Neuronal stem cell (in vitro differentiated cells): ENCODE results near the gene KCNA10. TPM values are rescaled to one million over a fixed set of nuclear protein-coding genes. Genes with fewer than 3 reads are reported as not detected.

Source experiments
- DNase-seq: peaks from one replicate; pipeline ENCODE4 v3.0.0-alpha.2; 2013; ENCODE audit warnings: low spot score
- H2AFZ ChIP-seq: one replicate; pipeline ENCODE4 v1.6.1; 2013; ENCODE audit warnings: mild to moderate bottlenecking, low read length, inconsistent platforms
- H2AK5ac ChIP-seq: 2 replicates; pipeline ENCODE4 v1.6.1; 2013; ENCODE audit warnings: low read depth, mild to moderate bottlenecking, inconsistent platforms, low read length, moderate library complexity, mixed read lengths
- H2BK120ac ChIP-seq: 2 replicates; pipeline ENCODE4 v1.6.1; 2013; ENCODE audit warnings: low read depth, mild to moderate bottlenecking, inconsistent platforms, low read length, moderate library complexity, mixed read lengths
- H2BK12ac ChIP-seq: one replicate; pipeline ENCODE4 v1.6.1; 2013; ENCODE audit warnings: low read length, inconsistent platforms
- H2BK15ac ChIP-seq: 2 replicates; pipeline ENCODE4 v1.6.1; 2013; ENCODE audit warnings: mild to moderate bottlenecking, low read length, inconsistent platforms, mixed read lengths
- H2BK5ac ChIP-seq: one replicate; pipeline ENCODE4 v1.6.1; 2013; ENCODE audit warnings: inconsistent platforms, mild to moderate bottlenecking, low read length, moderate library complexity
- H3K14ac ChIP-seq: one replicate; pipeline ENCODE4 v1.6.1; 2013; ENCODE audit warnings: low read length, inconsistent platforms
- H3K18ac ChIP-seq: 2 replicates; pipeline ENCODE4 v1.6.1; 2013; ENCODE audit warnings: low read length, inconsistent platforms
- H3K23ac ChIP-seq: 2 replicates; pipeline ENCODE4 v1.6.1; 2013; ENCODE audit warnings: low read depth, mild to moderate bottlenecking, mixed read lengths, low read length, inconsistent platforms; ENCODE audit not compliant: poor library complexity
- H3K27ac ChIP-seq: replicated peaks from 3 replicates; pipeline ENCODE4 v1.5.1; 2013; ENCODE audit warnings: low read length, inconsistent platforms
- H3K27me3 ChIP-seq, 3 experiments: 2 replicates each; pipeline ENCODE4 v1.6.1; 2013; ENCODE audit warnings: low read length in 3 of 3, mild to moderate bottlenecking in 2 of 3, inconsistent platforms in 1 of 3, low read depth in 1 of 3, mixed read lengths in 1 of 3, moderate library complexity in 1 of 3; ENCODE audit not compliant: control insufficient read depth in 3 of 3, insufficient read depth in 3 of 3
- H3K36me3 ChIP-seq, 2 donors: replicated peaks in 1 of 2; 2 replicates each; pipeline ENCODE4 v1.6.1; 2013; ENCODE audit warnings: low read length in 2 of 2; ENCODE audit not compliant: control insufficient read depth in 2 of 2, insufficient read depth in 2 of 2
- H3K4ac ChIP-seq: 2 replicates; pipeline ENCODE4 v1.6.1; 2013; ENCODE audit warnings: inconsistent platforms, mild to moderate bottlenecking, low read length, moderate library complexity
- H3K4me1 ChIP-seq, 2 donors: 1 replicate in 1 of 2; 2 replicates in 1 of 2; pipeline ENCODE4 v1.6.1; 2013; ENCODE audit warnings: low read length in 2 of 2, low read depth in 1 of 2; ENCODE audit not compliant: control insufficient read depth in 2 of 2, insufficient read depth in 1 of 2
- H3K4me2 ChIP-seq: one replicate; pipeline ENCODE4 v1.6.1; 2013; ENCODE audit warnings: mild to moderate bottlenecking, low read length, inconsistent platforms; ENCODE audit not compliant: insufficient read depth, poor library complexity, severe bottlenecking
- H3K4me3 ChIP-seq, 2 donors: 2 replicates each; pipeline ENCODE4 v1.5.1; 2013; ENCODE audit warnings: low read length in 2 of 2, mild to moderate bottlenecking in 2 of 2, inconsistent platforms in 1 of 2, moderate library complexity in 1 of 2
- H3K79me1 ChIP-seq: one replicate; pipeline ENCODE4 v1.6.1; 2013; ENCODE audit warnings: low read depth, mild to moderate bottlenecking, inconsistent platforms, low read length, moderate library complexity
- H3K9ac ChIP-seq: one replicate; pipeline ENCODE4 v1.6.1; 2013; ENCODE audit warnings: mild to moderate bottlenecking, low read depth, low read length, inconsistent platforms; ENCODE audit not compliant: poor library complexity
- H3K9me3 ChIP-seq, 2 donors: replicated peaks in 1 of 2; 2 replicates each; pipeline versions ENCODE3 to v1.6.1; 2013; ENCODE audit warnings: low read length in 2 of 2, mild to moderate bottlenecking in 2 of 2, inconsistent platforms in 1 of 2, low read depth in 1 of 2, mixed read lengths in 1 of 2, moderate library complexity in 1 of 2; ENCODE audit not compliant: control insufficient read depth in 2 of 2, insufficient read depth in 1 of 2
- H4K8ac ChIP-seq: one replicate; pipeline ENCODE4 v1.6.1; 2013; ENCODE audit warnings: low read depth, mild to moderate bottlenecking, inconsistent platforms, low read length, moderate library complexity
- H4K91ac ChIP-seq: one replicate; pipeline ENCODE4 v1.6.1; 2013; ENCODE audit warnings: low read length, low read depth, mild to moderate bottlenecking, inconsistent platforms; ENCODE audit not compliant: poor library complexity
- WGBS, 2 donors: extraction: QIAGEN DNeasy Blood & Tissue Kit; methylation state at CpG; one replicate each; pipeline ENCODE4 v1.1.7; 2013; ENCODE audit warnings: missing lambda C conversion rate in 2 of 2, mixed read lengths in 1 of 2; ENCODE audit not compliant: insufficient read length in 2 of 2, insufficient replicate concordance in 1 of 2; ENCODE audit errors: extremely low coverage in 2 of 2; 5-methylcytosine and 5-hydroxymethylcytosine counted together
- polyA plus RNA-seq, 2 experiments: library from polyadenylated mRNA; stranded (reverse); fragments of 200-250 nt; gene quantifications; one replicate each; pipeline ENCODE4 v1.2.3, GENCODE V29; 2013

The KCNA10 gene
- polyA plus RNA-seq (2013, experiment 1 of 2), result not detected
- not detected for polyA plus RNA-seq (2013, experiment 2 of 2)

GRCh38 chr1:110519125-110519810, at the start of gene KCNA10:
TSS of gene KCNA10 (minus strand) at chr1:110519175. CDS start at chr1:110518787, 388 bp downstream.
- H3K27ac ChIP-seq, result no peak within 1 kb of the TSS
- no CpG with 5 or more reads among the region's 9 CpGs for WGBS, 2 donors

GRCh38 chr1:110566836-110567235, 47.9 kb upstream of the KCNA10 start:
- Histone ChIP-seq H3K36me3 (no peaks in the 10 kb centered on the region), H2BK120ac (no peak overlapping the region), H2AK5ac (no peak overlapping the region), H3K4ac (no peak overlapping the region), H4K91ac (no peak overlapping the region), H3K4me1 (peaks cover 0 to 5% of the 10 kb centered on the region in 2 donors), H3K4me2 (no peak overlapping the region), H3K27ac (no peak overlapping the region), H3K9ac (no peak overlapping the region), H3K9me3 (peaks cover 0 to 4% of the 10 kb centered on the region in 2 donors), H3K79me1 (peaks cover 1% of the 10 kb centered on the region), H3K4me3 (no peak overlapping the region), H2AFZ (no peak overlapping the region), H3K27me3 (peaks cover 0 to 9% (median 0%) of the 10 kb centered on the region in 3 experiments), H4K8ac (no peak overlapping the region), H3K14ac (no peak overlapping the region), H3K18ac (no peak overlapping the region), H3K23ac (no peak overlapping the region), H2BK15ac (no peak overlapping the region), H2BK5ac (no peak overlapping the region), H2BK12ac (no peak overlapping the region)
- WGBS, 2 donors, result no CpG with 5 or more reads among the region's 3 CpGs
- DNase-seq, result no peak

More at GRCh38 chr1:110519125-110519810, at the start of gene KCNA10:
- Histone ChIP-seq H3K18ac (no peak within 1 kb of the TSS), H3K4me2 (no peak within 1 kb of the TSS), H3K27me3 (peaks cover 0 to 10% (median 0%) of the 10 kb centered on the region in 3 experiments), H2BK12ac (no peak within 1 kb of the TSS), H3K4me1 (no peaks in the 10 kb centered on the region), H4K91ac (no peak within 1 kb of the TSS), H3K4ac (no peak within 1 kb of the TSS), H3K4me3 (no peak within 1 kb of the TSS), H3K23ac (no peak within 1 kb of the TSS), H2AK5ac (no peak within 1 kb of the TSS), H3K79me1 (no peaks in the 10 kb centered on the region), H2BK120ac (no peak within 1 kb of the TSS), H3K14ac (no peak within 1 kb of the TSS), H2AFZ (no peak within 1 kb of the TSS), H3K9ac (no peak within 1 kb of the TSS), H3K36me3 (no peaks in the 10 kb centered on the region), H4K8ac (no peak within 1 kb of the TSS), H2BK15ac (no peak within 1 kb of the TSS), H3K9me3 (peaks cover 0 to 6% of the 10 kb centered on the region in 2 donors), H2BK5ac (no peak within 1 kb of the TSS)
- no peak for DNase-seq

DNA sequence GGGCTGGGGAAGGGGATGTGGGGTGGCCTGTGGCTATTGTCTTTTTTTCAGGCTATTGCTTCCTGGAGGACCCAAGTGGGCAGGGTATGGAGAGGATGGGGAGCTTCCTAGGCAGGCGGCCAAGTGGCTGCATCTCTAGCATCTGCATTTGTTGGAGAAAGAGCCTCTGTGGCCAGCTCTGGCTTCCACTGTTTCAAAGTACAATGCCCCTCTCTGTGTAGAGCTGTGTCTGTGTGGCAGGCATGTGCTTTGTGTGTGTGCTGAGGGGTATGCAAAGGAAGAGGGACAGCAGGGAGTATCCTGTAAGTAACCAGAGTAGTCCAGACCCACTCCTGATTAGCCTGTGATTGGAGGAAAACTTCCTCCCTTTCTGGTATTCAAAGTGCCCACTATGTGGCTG, 46.6 kb upstream of the KCNA10 start:
- Histone ChIP-seq H3K14ac (no peak overlapping the region), H2BK5ac (no peak overlapping the region), H2AK5ac (no peak overlapping the region), H3K4me2 (no peak overlapping the region), H3K36me3 (no peaks in the 10 kb centered on the region), H3K27me3 (peaks cover 0 to 14% (median 0%) of the 10 kb centered on the region in 3 experiments), H3K4me1 (peaks cover 0 to 5% of the 10 kb centered on the region in 2 donors), H3K4ac (no peak overlapping the region), H2AFZ (peak overlapping the region; percentile 29), H2BK15ac (no peak overlapping the region), H2BK12ac (no peak overlapping the region), H3K27ac (no peak overlapping the region), H4K8ac (no peak overlapping the region), H2BK120ac (no peak overlapping the region), H3K4me3 (no peak overlapping the region), H3K23ac (no peak overlapping the region), H3K9ac (no peak overlapping the region), H3K79me1 (peaks cover 1% of the 10 kb centered on the region), H3K9me3 (peaks cover 0 to 4% of the 10 kb centered on the region in 2 donors), H3K18ac (no peak overlapping the region), H4K91ac (no peak overlapping the region)
- WGBS, 2 donors, result no CpG with 5 or more reads among the region's 1 CpG
- no peak for DNase-seq

DNA sequence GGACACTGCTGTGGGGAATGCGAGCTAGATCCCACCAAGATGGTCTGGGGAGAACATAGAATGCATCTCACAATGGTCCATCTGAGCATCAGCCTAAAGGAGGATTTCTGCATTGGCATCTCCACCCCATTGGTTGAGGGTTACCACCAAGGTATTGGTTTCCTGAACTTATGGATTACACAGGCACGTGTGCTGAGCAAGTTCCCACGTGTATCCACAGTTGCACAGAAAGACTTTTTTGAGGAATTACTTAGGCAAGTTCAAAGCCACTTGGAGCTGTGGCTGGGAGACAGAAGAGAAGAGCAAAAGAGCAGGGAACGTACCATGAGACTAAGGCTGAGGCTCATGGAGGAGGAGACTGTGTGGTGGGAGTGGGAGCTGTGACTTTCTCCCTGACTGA, 44.1 kb upstream of the KCNA10 start:
- Histone ChIP-seq H3K9ac (no peak overlapping the region), H3K4ac (no peak overlapping the region), H2AK5ac (no peak overlapping the region), H3K27ac (no peak overlapping the region), H3K14ac (no peak overlapping the region), H3K79me1 (no peaks in the 10 kb centered on the region), H4K91ac (no peak overlapping the region), H3K36me3 (no peaks in the 10 kb centered on the region), H3K27me3 (peaks cover 0 to 15% (median 0%) of the 10 kb centered on the region in 3 experiments), H3K9me3 (peaks cover 0 to 4% of the 10 kb centered on the region in 2 donors), H2BK5ac (no peak overlapping the region), H2AFZ (no peak overlapping the region), H3K23ac (no peak overlapping the region), H2BK15ac (no peak overlapping the region), H3K4me2 (no peak overlapping the region), H4K8ac (no peak overlapping the region), H2BK120ac (no peak overlapping the region), H3K4me3 (no peak overlapping the region), H3K4me1 (peaks cover 0 to 5% of the 10 kb centered on the region in 2 donors), H3K18ac (no peak overlapping the region), H2BK12ac (no peak overlapping the region)
- WGBS, 2 donors, result no CpG with 5 or more reads among the region's 4 CpGs
- DNase-seq, result no peak
